Upper lobe of left lung (tissue), 4 donors: ENCODE data around the gene BMP8B.

Experiments
- POLR2A ChIP-seq, 4 donors: fragments of 450-650 bp; IDR thresholded peaks; one replicate each; pipeline ENCODE4 v1.5.1; 2016 to 2017; ENCODE audit warnings: antibody characterized with exemption in 4 of 4, mild to moderate bottlenecking in 2 of 4
- TF ChIP-seq, protein P1 (sequence below), 6 experiments: fragments of 450-650 bp in 4 of 6; fragments of 200-600 bp in 2 of 6; sonication (generic) in 2 of 6; IDR thresholded peaks; one replicate each; pipeline ENCODE4 v1.5.1; 2016 to 2019; ENCODE audit warnings: antibody characterized with exemption in 6 of 6

DNA sequence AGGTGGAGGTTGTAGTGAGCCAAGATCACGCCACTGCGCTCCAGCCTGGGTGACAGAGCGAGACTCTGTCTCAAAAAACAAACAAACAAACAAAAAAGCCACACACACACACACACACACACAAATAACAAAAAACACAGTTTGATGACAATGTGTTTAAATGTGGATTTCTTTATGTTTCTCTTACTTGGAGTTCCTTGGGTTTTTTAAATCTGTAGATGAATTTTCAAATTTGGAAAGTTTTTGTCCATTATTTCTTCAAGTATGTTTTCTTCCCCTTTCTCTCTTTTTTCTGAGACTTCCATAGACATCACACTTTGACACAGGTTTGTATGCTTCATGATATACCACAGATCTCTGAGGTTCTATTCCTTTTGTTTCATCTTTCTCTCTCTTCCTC lies 62.1 kb downstream of the BMP8B start:
- TF ChIP-seq, protein P1, sequence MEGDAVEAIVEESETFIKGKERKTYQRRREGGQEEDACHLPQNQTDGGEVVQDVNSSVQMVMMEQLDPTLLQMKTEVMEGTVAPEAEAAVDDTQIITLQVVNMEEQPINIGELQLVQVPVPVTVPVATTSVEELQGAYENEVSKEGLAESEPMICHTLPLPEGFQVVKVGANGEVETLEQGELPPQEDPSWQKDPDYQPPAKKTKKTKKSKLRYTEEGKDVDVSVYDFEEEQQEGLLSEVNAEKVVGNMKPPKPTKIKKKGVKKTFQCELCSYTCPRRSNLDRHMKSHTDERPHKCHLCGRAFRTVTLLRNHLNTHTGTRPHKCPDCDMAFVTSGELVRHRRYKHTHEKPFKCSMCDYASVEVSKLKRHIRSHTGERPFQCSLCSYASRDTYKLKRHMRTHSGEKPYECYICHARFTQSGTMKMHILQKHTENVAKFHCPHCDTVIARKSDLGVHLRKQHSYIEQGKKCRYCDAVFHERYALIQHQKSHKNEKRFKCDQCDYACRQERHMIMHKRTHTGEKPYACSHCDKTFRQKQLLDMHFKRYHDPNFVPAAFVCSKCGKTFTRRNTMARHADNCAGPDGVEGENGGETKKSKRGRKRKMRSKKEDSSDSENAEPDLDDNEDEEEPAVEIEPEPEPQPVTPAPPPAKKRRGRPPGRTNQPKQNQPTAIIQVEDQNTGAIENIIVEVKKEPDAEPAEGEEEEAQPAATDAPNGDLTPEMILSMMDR (IDR thresholded peaks at IDR 0.05), result no peak
- TF ChIP-seq POLR2A (IDR thresholded peaks at IDR 0.05), result no peak
